HG02852 (cell line): ENCODE measurements around the gene PAK6.

Source experiments
- ATAC-seq: cut with Tn5 transposase; IDR thresholded peaks from one replicate; pipeline ENCODE4 v1.9.1; 2021; ENCODE audit warnings: mild to moderate bottlenecking, moderate library complexity; ENCODE audit not compliant: unreplicated experiment

The PAK6 gene

DNA sequence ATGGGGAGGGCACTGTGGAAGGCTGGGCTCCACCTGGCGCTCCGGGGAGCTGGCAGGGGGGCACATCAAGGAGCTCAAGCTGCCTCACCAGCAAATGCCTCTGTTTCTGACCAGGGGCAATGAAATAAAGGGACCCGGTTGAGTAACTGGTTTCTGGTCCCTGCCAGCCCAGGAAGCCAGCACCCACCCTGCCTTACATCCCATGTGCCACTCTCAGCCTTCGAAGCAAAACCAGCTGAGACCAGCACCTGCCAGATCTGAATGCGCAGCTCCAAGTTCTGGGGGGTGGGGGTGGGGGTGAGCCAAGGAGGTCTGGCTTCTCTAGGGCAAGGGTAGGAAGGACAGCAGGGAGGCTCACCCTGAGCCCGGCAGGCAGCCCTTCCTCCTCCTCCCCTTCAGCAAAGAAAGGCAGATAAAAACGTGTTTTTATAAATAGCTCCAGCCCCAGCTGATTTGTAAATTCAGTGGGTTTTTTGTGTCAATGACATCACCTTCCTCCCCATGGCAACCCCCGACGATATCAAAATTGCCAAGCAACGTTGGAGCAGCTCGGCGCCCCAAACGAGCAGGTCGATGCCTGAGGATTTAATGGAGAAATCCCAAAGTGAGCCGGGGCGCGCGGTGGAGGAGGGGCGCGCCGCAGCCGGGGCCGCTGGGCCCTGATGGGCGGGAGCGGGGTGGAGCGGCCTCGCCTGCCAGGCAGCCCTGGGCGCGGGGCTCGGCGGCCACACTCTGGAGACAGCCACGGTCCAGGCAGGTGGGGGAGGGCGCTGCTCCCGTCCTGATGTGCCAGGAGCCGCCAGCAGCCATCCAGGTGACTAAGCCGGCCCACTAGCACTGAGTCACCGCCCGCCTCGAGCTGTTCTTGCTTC, at the start of gene PAK6:
TSS of gene PAK6 (plus strand) at position 532 of the 872 bp plus-strand sequence. CDS start 25,723 bp downstream, outside the sequence.
- ATAC-seq, result no peak

DNA sequence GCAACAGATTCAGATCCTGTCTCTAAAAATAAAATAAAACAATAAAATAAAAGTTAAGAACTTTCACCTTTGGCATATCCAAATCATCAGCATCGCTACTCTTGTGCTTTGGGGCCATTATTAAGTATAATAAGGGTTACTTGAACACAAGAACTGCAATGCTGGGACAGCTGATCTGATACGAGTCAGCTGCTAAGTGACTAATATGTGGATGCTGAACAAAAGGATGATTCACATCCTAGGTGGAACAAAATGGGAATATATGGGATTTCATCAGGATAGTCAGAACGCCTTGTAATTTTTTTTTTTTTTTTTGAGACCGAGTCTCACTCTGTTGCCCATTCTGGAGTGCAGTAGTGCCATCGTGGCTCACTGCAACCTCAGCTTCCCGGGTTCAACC, 48.3 kb upstream of the PAK6 start:
- ATAC-seq, result no peak

DNA sequence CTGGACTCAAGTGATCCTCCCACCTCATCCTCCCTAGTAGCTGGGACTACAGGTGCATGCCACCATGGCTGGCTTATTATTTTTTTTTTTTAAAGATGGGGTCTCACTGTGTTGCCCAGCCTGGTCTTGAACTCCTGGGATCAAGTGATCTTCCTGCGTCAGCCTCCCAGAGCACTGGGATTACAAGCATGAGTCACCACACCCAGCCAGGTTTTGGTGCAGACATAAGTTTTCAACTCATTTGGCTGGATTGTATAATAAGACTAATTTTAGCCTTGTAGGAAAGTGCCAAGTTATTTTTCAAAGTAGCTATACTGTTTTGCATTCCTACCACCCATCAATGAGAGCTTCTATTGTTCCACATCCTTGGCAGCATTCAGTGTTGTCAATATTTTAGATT, 45.9 kb upstream of the PAK6 start:
- ATAC-seq, result no peak

DNA sequence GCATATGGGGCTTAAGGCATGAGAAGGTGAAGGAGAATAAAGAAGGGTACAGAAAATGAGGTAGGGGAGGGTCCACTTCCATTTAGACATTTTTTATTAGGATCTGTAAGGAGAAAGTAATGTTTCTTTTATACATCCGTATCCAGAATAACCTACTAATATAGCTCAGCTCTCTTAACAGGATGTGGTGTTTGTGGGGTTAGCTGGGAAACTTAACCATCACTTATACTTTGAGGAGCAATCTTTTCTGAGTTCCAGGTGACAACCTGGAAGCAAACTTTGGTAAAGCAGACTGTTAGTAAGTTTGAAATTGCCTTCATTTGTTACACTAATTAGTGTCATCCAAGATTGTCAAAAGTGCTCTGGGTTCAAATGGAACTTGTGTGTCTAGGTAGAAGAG, 41.4 kb upstream of the PAK6 start:
- no peak for ATAC-seq

DNA sequence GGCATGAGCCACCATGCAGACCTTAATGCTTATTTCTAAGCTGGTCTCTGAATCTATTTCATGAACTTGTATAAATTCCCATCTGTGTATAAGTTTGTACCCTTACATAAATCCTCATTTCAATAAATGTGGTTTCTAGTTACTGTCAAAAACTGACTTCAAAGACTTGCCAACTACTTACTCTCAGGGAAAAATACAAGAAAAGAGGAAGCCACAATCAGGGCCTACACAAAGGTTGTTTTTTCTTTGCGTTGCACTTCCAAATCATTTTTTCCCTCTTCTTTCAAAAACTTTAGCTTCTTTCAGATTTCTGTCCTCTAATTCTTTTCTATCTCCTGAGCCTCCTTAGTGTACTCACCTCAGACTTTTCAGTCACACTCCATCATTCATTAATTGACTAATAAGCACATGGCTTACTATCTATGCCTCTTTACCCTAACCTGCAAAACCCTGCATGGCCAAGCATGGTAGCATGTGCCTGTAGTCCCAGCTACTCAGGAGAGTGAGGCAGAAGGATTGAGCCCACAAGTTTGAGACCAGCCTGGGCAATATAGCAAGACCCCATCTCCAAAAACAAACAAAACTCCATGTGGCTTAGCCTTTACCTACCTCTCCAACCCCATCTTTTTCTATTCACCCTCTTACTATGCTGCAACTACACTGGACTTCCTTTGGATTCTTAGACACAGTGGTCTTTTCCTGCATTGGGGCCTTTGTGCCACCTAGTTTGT, 40.3 kb upstream of the PAK6 start:
- no peak for ATAC-seq

DNA sequence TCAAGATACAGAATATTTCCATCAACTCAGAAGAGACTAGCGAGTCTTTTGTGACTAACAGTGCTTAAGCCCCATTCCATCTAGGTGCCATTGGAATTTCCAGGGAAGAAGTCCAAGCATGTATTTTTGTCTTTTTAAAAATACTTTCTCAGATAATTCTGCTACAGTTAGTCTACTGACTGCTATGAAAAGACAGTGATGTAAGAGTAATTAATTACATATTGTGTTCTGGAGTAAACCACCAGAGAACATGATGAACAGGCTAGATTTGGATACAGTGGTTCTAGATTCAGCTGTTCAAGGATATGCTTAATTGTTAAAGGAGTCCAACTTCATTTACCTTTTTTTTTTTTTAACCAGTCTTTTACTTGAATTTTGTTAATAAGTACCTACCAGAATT, 34.8 kb upstream of the PAK6 start:
- ATAC-seq, result no peak

DNA sequence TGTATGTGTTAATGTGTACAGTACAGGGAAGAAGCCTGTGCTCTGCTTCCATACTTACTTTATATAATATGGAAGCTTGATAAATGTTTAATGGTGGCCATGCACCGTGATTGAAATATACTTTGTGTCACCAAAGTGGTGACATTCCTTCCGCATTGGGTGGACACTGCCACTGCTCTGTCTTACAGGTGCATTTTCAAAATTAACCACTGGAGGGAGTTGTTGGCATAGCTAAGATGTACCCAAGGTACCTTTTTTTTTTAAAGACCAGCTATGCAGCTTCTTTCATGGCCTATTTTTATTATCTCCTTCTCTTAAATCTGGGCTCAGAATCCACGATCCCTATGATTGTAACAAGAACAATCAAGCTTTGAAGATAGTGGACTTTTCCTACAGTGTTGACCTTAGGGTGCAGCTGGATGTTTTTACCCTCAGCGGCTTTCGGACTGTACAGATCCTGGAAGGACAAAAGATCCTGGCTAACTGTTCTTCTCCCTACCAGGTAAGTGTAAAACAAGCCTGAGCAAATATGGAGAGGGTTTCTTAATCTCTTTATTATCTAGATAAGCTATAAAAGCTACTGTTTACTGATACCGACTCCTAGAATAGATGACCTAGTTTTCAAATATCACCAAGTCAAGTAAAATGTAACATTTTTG, 21.6 kb upstream of the PAK6 start:
- ATAC-seq, result peak; percentile 62

DNA sequence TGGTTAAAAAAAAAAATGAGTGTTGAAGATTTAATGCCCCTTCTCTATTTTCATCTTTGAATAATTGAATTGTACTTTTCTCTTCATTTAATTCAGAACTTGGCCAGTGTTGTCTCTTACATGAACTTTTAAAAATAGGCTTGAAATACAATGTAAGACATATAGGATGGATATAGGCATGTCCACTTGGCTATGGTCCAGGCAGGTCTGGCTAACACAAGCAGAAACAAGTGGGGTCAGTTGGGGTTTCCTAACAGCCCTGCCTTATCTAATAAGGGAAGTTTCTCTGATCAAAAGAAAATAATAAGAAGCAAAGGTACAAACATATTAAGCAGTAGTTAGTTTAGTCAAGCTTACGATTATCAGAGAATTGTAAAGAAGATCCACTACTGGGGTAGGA, 19.1 kb upstream of the PAK6 start:
- no peak for ATAC-seq

DNA sequence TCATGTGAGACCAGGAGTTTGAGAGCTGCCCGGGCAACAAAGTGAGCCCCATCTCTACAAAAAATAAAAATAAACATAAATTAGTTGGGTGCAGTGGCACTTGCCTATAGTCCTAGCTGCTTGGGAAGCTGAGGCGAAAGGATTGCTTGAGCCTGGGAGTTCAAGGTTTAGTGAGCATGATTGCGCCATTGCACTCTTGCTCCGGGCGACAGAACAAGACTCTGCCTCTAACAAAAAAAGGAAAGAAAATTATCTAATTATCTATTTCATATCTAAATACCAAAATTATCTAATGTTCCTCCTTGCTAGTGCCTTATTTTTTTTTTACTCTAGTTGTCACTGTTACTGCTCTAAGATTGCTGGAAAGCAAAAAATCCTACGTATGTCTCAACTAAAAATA, 16.7 kb upstream of the PAK6 start:
- no peak for ATAC-seq

DNA sequence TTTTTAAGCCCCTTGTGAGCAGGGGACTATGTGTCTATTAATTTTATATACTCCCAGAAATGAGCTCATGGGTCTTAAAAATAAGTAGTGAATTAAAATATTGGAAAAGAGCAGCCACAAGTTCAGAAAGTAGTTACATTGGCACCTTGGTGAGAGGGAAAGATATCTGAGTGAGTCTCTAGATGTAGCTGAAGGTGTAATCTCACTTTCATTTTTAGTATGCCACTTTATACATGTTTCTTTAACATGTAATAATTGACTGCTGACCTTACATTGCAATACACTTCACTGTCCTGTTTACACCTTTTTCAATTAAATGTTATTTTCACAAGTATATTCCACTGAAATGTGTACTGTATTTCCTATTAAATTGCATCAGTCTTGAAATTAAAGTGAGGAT, 12.1 kb upstream of the PAK6 start:
- ATAC-seq, result no peak

DNA sequence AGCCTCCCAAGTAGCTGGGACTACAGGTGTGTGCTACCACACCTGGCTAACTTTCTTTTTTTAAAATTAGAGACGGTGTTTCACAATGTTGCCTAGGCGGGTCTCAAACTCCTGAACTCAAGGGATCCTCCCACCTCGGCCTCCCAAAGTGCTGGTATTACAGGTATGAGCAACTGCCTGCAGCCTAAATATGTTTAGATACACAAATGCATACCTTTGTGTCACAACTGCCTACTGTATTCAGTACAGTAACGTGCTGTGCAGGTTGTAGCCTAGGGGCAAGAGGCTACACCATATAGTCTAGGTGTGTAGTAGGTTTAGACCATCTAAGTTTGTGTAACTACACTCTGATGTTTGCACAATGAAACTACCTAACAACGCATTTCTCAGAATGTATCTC, 9.5 kb upstream of the PAK6 start:
- ATAC-seq, result no peak

DNA sequence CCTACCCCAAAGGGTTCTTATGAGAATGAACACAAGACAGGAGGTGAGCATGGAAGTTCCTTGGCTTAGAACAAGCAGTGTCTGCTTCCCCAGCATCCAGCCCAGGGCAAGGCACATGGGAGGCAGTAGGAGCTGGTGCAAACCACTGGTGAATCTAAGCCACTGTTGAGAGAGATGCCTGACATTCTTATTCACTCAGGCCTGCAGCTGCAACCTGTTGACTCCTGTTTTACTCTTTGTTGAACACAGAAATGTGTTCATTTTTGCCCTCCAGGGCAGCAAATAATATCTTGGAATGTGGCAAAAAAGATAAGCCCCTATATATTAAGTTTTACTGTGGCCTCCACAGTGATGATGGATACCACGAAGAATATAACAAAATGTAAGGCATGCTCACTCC, 8.9 kb upstream of the PAK6 start:
- no peak for ATAC-seq

DNA sequence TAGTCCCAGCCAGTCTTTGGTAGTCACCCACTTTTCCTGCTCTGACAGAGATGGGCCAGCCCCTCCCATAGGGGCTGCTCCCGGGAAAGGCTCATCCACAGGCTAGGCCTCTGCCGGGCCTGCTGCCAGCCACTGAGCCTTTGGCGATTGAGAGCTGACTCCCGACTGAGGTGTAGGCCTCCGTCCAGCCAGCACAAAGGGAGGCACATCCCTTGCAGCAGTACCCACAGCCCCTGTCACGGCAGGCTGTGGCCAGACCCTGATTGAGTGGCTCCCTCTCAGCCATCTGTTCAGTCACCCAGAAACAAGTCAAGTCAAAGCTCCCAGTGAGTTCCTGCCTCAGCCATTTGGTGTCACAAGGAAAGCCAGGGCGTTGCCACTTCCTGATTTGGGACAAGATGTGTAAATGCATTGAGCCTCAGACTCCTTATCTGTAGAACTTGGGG, 6.2 kb upstream of the PAK6 start:
- no peak for ATAC-seq

DNA sequence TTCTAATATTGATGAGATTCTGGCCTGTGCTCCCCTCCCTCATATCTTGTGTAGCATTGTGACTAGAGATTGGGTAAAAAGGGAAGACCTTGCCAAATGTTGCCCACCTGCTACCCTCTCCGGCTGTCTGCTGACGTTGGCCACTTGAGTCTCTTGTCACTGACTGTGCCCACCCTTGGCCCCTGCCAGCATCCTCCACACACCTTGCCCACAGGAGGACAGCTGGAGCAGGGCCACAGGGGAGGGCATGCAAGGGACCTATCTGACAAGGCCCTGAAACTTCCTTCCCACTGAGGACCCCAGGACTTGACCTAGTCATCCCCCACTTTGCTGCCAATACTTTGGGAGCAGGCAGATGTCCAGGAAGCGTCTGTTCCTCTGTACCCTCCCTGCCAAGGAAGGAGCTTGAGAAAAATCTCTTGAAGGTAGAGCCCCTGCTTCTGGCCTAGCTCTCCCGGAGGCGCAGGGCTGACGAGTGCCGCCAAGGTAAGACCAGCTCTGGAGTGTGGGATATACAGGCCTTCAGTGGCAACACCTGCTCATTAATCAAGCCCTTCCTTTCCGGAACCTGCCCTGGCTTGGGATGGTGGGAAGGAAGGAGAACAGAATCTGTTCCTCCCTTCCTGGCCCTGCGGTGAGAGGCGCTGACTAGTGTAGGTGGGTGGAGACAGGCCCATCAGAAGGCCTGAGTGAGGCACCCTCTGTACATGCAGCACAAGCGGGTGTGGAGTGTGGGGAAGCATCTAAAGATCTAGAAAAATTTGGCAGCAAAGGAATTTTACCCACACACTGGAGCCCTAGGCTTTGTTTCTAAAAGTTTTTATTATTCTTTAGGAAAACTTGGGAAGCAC, 4.9 kb upstream of the PAK6 start:
- ATAC-seq, result no peak

DNA sequence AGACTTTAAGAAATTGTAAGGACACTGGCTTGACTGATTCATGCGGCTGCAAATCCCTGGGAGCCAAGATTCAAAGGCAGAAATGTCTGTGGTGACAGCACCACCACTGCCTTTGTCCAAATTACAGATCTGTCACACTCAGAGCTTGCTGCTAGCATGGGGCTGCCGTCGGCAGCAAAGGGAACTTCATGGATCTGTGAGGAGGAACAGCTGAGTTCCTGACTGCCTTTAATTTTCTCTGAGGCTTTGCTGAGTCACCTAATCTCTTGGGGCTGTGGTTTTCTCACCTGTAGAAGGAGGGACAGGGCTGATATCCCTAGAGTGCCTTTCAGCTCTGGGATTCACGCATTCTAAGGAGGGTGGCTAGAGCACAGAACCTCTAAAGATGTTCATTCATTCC, 4.1 kb upstream of the PAK6 start:
- ATAC-seq, result no peak

DNA sequence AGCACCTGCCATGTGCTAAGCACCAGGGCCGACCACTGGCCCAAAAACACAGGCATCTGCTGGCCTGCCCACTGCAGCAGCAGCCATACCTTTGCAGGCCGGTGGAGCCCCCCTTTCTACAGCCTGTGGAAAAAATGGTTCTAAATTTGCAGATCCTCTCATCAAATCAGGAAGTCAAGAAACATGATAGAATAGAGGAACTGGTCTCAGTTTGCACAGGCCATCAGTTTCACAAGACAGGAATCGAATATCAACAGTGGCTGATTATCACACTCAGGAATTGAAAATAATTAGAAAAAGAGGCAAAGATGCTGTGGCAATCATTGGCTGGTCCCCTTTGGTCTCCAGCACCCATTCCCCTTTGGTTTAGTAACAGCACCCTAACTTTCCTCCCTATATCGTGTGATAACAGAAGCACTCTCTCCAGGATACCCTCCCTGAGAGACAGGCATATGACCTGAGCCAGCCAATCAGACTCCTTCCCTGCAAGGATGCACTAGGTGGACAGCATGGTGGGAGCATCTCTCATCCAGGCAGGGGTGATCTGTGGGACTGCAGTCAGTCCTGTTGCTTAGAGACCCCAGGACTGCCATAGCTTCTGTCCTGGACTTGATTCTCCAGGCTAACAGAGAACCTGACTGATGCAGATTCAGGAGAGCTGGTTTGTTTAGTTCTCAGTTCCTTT, 3.5 kb upstream of the PAK6 start:
- ATAC-seq, result no peak

DNA sequence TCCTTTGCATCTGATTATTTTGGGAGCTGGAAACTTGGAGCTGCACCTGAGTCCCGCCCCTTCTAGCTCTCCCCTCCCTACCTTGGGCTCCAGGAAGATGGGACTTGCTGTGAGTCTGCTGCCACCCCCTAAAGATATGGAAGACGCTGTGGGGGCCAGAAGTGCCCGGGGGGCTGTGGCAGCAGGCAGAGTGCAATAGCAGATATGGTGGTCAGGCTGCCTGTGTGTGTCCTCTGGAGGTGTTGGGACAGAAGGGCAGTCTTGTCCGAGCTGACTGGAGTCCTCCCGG, 485 bp downstream of the PAK6 start:
- no peak for ATAC-seq

DNA sequence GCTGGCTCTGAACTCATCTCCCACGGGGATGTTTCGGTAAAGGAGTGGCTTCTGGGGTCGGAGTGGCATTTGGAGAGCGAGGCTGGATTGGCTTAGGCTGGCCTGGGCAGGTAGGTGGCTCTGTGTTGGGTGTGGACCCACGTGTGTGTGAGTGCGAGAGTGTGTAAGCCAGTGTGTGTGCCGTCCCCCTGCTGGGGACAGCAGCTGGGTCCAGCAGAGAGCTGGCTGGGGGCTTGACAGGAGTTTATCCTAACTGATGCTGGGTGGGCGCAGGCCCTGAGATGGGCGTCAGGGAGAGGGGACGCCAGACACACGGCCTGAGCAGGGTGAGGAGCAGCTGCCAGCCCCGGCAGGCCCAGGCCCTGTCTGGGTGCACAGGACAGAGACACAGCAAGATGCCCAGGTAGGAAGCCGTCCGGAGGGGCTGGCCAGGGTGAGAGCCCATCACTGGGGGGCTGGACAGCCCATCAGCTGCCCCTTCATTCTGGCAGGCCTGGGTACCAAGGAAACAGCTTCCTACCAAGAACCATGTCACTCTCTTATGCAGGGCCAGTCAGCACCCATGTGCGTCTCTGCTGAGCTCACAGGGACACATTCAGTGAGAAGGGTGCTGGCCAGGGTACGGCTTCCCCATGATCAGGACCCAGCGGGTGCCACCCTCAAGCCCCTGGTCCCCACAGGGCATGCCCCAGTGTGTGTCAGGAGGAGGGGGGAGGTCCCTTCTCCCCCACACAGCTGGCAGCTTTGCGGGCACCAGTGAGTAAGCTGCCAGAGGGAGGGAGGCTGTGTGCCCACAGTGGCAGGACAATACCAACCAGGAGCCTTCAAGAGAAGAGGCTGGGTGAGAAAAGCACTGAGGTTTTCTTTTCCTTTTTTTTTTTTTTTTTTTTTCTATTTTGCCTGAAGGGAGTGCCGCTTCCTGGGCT, 1.1 kb downstream of the PAK6 start:
- no peak for ATAC-seq

DNA sequence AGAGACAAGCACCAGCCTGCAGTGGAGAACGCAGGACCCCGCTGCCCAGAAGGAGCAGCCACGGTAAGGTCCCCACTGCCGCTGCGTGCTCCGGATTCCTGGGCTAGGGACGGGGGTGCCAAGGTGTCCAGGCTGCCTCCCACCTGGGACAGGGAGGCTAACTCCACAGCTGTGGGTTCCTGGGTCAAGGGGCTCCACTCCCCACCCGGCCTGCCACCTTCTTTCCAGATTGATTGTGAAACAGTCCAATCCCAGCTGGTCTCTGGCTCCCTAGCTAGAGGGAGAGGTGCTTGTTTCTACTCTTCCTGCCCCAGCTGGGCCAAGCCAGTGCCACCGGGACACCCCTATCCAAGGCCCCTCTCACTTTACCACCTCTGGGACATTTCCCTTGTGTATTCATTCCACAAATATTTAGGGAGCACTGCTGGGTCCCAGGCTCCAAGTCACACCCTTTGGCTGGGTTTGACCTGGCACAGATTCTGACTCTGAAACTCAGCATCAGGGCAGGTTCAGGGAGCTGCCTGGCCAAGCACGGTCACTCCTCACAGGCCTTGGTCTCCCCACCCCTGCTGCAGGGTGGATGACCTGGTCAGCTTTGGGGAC, 1.9 kb downstream of the PAK6 start:
- no peak for ATAC-seq
